ENCODE data around the gene MGMT. TPM values are rescaled to one million over a fixed set of nuclear protein-coding genes. Genes with fewer than 3 reads are reported as not detected.

Gene MGMT
- total and polyA plus RNA-seq, 9 of the 15 experiments (the other 6 are each of a cell fraction or from before 2014, with no cell fraction given), result 0.03 to 0.29 (median 0.11) TPM; not detected in 4

DNA sequence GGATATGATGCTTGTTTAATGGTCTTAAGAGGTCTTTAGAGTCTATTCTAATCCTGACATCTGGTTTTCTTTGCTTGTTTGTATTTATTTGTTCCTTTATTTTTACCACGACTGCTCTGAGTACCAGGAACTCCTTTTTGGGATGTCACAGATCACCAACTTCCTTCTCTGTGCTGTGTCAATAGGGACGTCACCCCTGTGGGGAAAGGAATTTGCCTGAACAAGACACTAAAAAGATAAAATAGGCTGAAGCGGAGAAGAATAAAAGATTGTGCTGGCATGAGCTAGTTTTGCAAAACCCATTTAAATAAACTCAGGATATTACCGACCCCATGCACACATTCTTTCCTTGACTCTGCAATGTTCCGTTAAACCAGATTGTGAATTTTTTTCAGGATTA lies 27.7 kb downstream of the MGMT start:
- intact Hi-C loops (cut with micrococcal nuclease), result no loop called here
- Histone ChIP-seq H3K4me3 (no peak overlapping the region), H3K79me2 (ENCODE audit: control insufficient read depth, insufficient read depth, low read length) (no peaks in the 10 kb centered on the region), H3K36me3 (ENCODE audit: control insufficient read depth, insufficient read depth, low read length) (no peaks in the 10 kb centered on the region), H3K4me1 (replicated peaks in 1 of 2; ENCODE audit: control insufficient read depth in 2 of 2, insufficient read depth in 2 of 2, low read length in 2 of 2) (no peaks in the 10 kb centered on the region), H3K9me1 (ENCODE audit: control insufficient read depth, insufficient read depth, low read length) (no peaks in the 10 kb centered on the region), H3K27me3 (ENCODE audit: control insufficient read depth in 2 of 2, insufficient read depth in 2 of 2, low read length in 2 of 2) (no peaks in the 10 kb centered on the region), H4K20me1 (replicated peaks; ENCODE audit: control insufficient read depth, insufficient read depth, low read length) (no peaks in the 10 kb centered on the region), H3K27ac (ENCODE audit: extremely low read depth, low read depth, low read length) (no peak overlapping the region), H3K9me3 (replicated peaks; ENCODE audit: control insufficient read depth, insufficient read depth, low read depth, low read length) (no peaks in the 10 kb centered on the region), H3K9ac (ENCODE audit: insufficient read depth in 1 of 2, low read depth in 2 of 2, low read length in 2 of 2) (no peak overlapping the region), H2AFZ (ENCODE audit: low read depth, low read length) (no peak overlapping the region), H3K4me2 (ENCODE audit: insufficient read depth, low read length) (no peak overlapping the region)
- in situ Hi-C loops (cut with MboI), result no loop called here
- WGBS (ENCODE audit: insufficient coverage, low coverage, missing lambda C conversion rate), result 3% methylated on average over 5 of the region's 5 CpGs
- no TSS peak for BruUV-seq (replicated peaks)
- ChIA-PET CTCF (ENCODE audit: low intra/inter-chr PET ratio) (no interaction called here), POLR2A (no interaction called here)
- DNase-seq (ENCODE audit: extremely low read depth in 1 of 4, low spot score in 3 of 4), result no peak
- FAIRE-seq, result no peak
- ATAC-seq, result no peak
- TF ChIP-seq AFF1 (IDR thresholded peaks at IDR 0.05; ENCODE audit: low read depth in 1 of 2, partially characterized antibody in 2 of 2), result no peak
- TF ChIP-seq, protein P1, sequence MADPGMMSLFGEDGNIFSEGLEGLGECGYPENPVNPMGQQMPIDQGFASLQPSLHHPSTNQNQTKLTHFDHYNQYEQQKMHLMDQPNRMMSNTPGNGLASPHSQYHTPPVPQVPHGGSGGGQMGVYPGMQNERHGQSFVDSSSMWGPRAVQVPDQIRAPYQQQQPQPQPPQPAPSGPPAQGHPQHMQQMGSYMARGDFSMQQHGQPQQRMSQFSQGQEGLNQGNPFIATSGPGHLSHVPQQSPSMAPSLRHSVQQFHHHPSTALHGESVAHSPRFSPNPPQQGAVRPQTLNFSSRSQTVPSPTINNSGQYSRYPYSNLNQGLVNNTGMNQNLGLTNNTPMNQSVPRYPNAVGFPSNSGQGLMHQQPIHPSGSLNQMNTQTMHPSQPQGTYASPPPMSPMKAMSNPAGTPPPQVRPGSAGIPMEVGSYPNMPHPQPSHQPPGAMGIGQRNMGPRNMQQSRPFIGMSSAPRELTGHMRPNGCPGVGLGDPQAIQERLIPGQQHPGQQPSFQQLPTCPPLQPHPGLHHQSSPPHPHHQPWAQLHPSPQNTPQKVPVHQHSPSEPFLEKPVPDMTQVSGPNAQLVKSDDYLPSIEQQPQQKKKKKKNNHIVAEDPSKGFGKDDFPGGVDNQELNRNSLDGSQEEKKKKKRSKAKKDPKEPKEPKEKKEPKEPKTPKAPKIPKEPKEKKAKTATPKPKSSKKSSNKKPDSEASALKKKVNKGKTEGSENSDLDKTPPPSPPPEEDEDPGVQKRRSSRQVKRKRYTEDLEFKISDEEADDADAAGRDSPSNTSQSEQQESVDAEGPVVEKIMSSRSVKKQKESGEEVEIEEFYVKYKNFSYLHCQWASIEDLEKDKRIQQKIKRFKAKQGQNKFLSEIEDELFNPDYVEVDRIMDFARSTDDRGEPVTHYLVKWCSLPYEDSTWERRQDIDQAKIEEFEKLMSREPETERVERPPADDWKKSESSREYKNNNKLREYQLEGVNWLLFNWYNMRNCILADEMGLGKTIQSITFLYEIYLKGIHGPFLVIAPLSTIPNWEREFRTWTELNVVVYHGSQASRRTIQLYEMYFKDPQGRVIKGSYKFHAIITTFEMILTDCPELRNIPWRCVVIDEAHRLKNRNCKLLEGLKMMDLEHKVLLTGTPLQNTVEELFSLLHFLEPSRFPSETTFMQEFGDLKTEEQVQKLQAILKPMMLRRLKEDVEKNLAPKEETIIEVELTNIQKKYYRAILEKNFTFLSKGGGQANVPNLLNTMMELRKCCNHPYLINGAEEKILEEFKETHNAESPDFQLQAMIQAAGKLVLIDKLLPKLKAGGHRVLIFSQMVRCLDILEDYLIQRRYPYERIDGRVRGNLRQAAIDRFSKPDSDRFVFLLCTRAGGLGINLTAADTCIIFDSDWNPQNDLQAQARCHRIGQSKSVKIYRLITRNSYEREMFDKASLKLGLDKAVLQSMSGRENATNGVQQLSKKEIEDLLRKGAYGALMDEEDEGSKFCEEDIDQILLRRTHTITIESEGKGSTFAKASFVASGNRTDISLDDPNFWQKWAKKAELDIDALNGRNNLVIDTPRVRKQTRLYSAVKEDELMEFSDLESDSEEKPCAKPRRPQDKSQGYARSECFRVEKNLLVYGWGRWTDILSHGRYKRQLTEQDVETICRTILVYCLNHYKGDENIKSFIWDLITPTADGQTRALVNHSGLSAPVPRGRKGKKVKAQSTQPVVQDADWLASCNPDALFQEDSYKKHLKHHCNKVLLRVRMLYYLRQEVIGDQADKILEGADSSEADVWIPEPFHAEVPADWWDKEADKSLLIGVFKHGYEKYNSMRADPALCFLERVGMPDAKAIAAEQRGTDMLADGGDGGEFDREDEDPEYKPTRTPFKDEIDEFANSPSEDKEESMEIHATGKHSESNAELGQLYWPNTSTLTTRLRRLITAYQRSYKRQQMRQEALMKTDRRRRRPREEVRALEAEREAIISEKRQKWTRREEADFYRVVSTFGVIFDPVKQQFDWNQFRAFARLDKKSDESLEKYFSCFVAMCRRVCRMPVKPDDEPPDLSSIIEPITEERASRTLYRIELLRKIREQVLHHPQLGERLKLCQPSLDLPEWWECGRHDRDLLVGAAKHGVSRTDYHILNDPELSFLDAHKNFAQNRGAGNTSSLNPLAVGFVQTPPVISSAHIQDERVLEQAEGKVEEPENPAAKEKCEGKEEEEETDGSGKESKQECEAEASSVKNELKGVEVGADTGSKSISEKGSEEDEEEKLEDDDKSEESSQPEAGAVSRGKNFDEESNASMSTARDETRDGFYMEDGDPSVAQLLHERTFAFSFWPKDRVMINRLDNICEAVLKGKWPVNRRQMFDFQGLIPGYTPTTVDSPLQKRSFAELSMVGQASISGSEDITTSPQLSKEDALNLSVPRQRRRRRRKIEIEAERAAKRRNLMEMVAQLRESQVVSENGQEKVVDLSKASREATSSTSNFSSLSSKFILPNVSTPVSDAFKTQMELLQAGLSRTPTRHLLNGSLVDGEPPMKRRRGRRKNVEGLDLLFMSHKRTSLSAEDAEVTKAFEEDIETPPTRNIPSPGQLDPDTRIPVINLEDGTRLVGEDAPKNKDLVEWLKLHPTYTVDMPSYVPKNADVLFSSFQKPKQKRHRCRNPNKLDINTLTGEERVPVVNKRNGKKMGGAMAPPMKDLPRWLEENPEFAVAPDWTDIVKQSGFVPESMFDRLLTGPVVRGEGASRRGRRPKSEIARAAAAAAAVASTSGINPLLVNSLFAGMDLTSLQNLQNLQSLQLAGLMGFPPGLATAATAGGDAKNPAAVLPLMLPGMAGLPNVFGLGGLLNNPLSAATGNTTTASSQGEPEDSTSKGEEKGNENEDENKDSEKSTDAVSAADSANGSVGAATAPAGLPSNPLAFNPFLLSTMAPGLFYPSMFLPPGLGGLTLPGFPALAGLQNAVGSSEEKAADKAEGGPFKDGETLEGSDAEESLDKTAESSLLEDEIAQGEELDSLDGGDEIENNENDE (IDR thresholded peaks at IDR 0.05; ENCODE audit: low read depth, low read length), result no peak
- TF ChIP-seq BCOR (IDR thresholded peaks at IDR 0.05), result no peak
- TF ChIP-seq, protein P2, sequence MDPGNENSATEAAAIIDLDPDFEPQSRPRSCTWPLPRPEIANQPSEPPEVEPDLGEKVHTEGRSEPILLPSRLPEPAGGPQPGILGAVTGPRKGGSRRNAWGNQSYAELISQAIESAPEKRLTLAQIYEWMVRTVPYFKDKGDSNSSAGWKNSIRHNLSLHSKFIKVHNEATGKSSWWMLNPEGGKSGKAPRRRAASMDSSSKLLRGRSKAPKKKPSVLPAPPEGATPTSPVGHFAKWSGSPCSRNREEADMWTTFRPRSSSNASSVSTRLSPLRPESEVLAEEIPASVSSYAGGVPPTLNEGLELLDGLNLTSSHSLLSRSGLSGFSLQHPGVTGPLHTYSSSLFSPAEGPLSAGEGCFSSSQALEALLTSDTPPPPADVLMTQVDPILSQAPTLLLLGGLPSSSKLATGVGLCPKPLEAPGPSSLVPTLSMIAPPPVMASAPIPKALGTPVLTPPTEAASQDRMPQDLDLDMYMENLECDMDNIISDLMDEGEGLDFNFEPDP (CRISPR knock-in tag; IDR thresholded peaks at IDR 0.05), result no peak
- no peak for TF ChIP-seq POLR2B (IDR thresholded peaks at IDR 0.05; ENCODE audit: low read depth, partially characterized antibody)
- TF ChIP-seq TAL1 (IDR thresholded peaks at IDR 0.05), result no peak

All from K562 (cell line).